KMS-11 (cell line): ENCODE results near the gene GALNT17.

ENCODE experiments used
- H2AFZ ChIP-seq: fragments of 200-600 bp; sonication (generic); 2 replicates; pipeline ENCODE4 v1.6.1; 2016; ENCODE audit warnings: antibody characterized with exemption, mixed run types, low read depth
- H3K27ac ChIP-seq: fragments of 200-600 bp; sonication (generic); 2 replicates; pipeline ENCODE4 v1.6.1; 2016; ENCODE audit warnings: mild to moderate bottlenecking, mixed run types
- H3K27me3 ChIP-seq: fragments of 200-600 bp; sonication (generic); 2 replicates; pipeline ENCODE4 v1.6.1; 2017; ENCODE audit warnings: mild to moderate bottlenecking, low read depth, mixed run types, moderate library complexity; ENCODE audit not compliant: insufficient read depth
- H3K36me3 ChIP-seq: fragments of 200-600 bp; sonication (generic); 2 replicates; pipeline ENCODE4 v1.6.1; 2017; ENCODE audit warnings: mild to moderate bottlenecking, mixed run types; ENCODE audit not compliant: insufficient read depth
- H3K4me1 ChIP-seq: fragments of 200-600 bp; sonication (generic); 2 replicates; pipeline ENCODE4 v1.6.1; 2016; ENCODE audit warnings: mild to moderate bottlenecking, low read depth, mixed run types; ENCODE audit not compliant: poor library complexity, severe bottlenecking
- H3K4me2 ChIP-seq: fragments of 200-600 bp; sonication (generic); 2 replicates; pipeline ENCODE4 v1.7.0; 2016; ENCODE audit warnings: mild to moderate bottlenecking, mixed run types
- H3K4me3 ChIP-seq: fragments of 200-600 bp; sonication (generic); IDR thresholded peaks from 2 replicates; pipeline ENCODE4 v1.6.1; 2017; ENCODE audit warnings: low read depth, low read length, mixed read lengths; ENCODE audit not compliant: insufficient read depth
- H3K79me2 ChIP-seq: fragments of 200-600 bp; sonication (generic); 2 replicates; pipeline ENCODE4 v1.6.1; 2016; ENCODE audit warnings: low read depth, mixed run types; ENCODE audit not compliant: insufficient read depth
- H3K9ac ChIP-seq: fragments of 200-600 bp; sonication (generic); 2 replicates; pipeline ENCODE4 v1.6.1; 2016; ENCODE audit warnings: mild to moderate bottlenecking, mixed run types
- H4K20me1 ChIP-seq: fragments of 200-600 bp; sonication (generic); 2 replicates; pipeline ENCODE4 v1.6.1; 2016; ENCODE audit warnings: mild to moderate bottlenecking, mixed run types; ENCODE audit not compliant: insufficient read depth
- TF ChIP-seq, protein P1 (sequence below): fragments of 200-600 bp; sonication (generic); conservative IDR thresholded peaks from 2 replicates; pipeline ENCODE4 v1.6.1; 2017; ENCODE audit warnings: low read depth, mild to moderate bottlenecking, antibody characterized with exemption, low read length, moderate library complexity, mixed read lengths

Gene GALNT17

GRCh38 chr7:71354716-71355115, 222.8 kb downstream of the GALNT17 start:
- no peaks in the 10 kb centered on the region for H4K20me1 ChIP-seq
- no peak overlapping the region for H3K27ac ChIP-seq
- TF ChIP-seq, protein P1, sequence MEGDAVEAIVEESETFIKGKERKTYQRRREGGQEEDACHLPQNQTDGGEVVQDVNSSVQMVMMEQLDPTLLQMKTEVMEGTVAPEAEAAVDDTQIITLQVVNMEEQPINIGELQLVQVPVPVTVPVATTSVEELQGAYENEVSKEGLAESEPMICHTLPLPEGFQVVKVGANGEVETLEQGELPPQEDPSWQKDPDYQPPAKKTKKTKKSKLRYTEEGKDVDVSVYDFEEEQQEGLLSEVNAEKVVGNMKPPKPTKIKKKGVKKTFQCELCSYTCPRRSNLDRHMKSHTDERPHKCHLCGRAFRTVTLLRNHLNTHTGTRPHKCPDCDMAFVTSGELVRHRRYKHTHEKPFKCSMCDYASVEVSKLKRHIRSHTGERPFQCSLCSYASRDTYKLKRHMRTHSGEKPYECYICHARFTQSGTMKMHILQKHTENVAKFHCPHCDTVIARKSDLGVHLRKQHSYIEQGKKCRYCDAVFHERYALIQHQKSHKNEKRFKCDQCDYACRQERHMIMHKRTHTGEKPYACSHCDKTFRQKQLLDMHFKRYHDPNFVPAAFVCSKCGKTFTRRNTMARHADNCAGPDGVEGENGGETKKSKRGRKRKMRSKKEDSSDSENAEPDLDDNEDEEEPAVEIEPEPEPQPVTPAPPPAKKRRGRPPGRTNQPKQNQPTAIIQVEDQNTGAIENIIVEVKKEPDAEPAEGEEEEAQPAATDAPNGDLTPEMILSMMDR, result no peak

GRCh38 chr7:71361451-71362032, 229.6 kb downstream of the GALNT17 start:
- H3K79me2 ChIP-seq, result no peaks in the 10 kb centered on the region
- H3K4me3 ChIP-seq, result no peak overlapping the region
- H2AFZ ChIP-seq, result no peak overlapping the region
- no peaks in the 10 kb centered on the region for H3K27me3 ChIP-seq
- H3K9ac ChIP-seq, result no peak overlapping the region
- TF ChIP-seq, protein P1, result no peak
- H3K36me3 ChIP-seq, result no peaks in the 10 kb centered on the region
- H3K27ac ChIP-seq, result no peak overlapping the region
- H4K20me1 ChIP-seq, result no peaks in the 10 kb centered on the region
- no peaks in the 10 kb centered on the region for H3K4me1 ChIP-seq
- H3K4me2 ChIP-seq, result no peak overlapping the region

More at GRCh38 chr7:71354716-71355115, 222.8 kb downstream of the GALNT17 start:
- no peaks in the 10 kb centered on the region for H3K27me3 ChIP-seq
- H2AFZ ChIP-seq, result no peak overlapping the region
- no peaks in the 10 kb centered on the region for H3K36me3 ChIP-seq
- H3K4me3 ChIP-seq, result no peak overlapping the region
- H3K4me1 ChIP-seq, result no peaks in the 10 kb centered on the region
- no peaks in the 10 kb centered on the region for H3K79me2 ChIP-seq
- H3K9ac ChIP-seq, result no peak overlapping the region
- H3K4me2 ChIP-seq, result no peak overlapping the region

DNA sequence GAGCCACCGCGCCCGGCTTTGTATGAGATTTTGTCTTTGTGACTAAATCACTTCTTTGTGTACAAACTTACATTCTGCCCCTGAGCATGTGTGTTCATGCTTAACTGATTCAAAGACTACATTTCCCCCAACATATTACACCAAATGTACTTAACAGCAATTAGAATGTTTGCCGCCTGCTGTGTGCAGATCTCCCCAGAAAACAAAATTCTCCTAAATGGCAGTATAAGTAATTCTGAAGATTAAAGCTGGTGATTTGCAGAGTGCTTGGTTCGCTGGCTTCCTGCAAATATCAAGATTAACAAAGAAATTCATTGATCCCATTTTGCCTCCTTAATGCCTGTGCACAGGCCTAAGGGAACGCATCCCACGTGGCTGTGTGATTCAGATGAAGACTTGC, 230.3 kb downstream of the GALNT17 start:
- no peaks in the 10 kb centered on the region for H4K20me1 ChIP-seq
- TF ChIP-seq, protein P1, result no peak
- H3K27ac ChIP-seq, result no peak overlapping the region
- no peaks in the 10 kb centered on the region for H3K27me3 ChIP-seq
- no peak overlapping the region for H3K4me3 ChIP-seq
- H3K9ac ChIP-seq, result no peak overlapping the region
- no peaks in the 10 kb centered on the region for H3K79me2 ChIP-seq
- H3K36me3 ChIP-seq, result no peaks in the 10 kb centered on the region
- no peaks in the 10 kb centered on the region for H3K4me1 ChIP-seq
- H2AFZ ChIP-seq, result no peak overlapping the region
- H3K4me2 ChIP-seq, result no peak overlapping the region

GRCh38 chr7:71363223-71363622, 231.3 kb downstream of the GALNT17 start:
- no peak overlapping the region for H3K4me2 ChIP-seq
- no peak overlapping the region for H2AFZ ChIP-seq
- H3K27ac ChIP-seq, result no peak overlapping the region
- H3K4me1 ChIP-seq, result no peaks in the 10 kb centered on the region
- no peak overlapping the region for H3K9ac ChIP-seq
- H4K20me1 ChIP-seq, result no peaks in the 10 kb centered on the region
- no peaks in the 10 kb centered on the region for H3K36me3 ChIP-seq
- TF ChIP-seq, protein P1, result no peak
- H3K27me3 ChIP-seq, result no peaks in the 10 kb centered on the region
- H3K4me3 ChIP-seq, result no peak overlapping the region
- no peaks in the 10 kb centered on the region for H3K79me2 ChIP-seq
